GM19035 (cell line): ENCODE measurements around the gene PCCA.
"Not testable (repeated sequence)": the region's sequence is repeated elsewhere in the genome, so short reads cannot be mapped to it uniquely, and the experiment has no call there.

Experiments used
- ATAC-seq: cut with Tn5 transposase; IDR thresholded peaks from one replicate; pipeline ENCODE4 v1.9.1; 2021; ENCODE audit not compliant: unreplicated experiment

The PCCA gene

GRCh38 chr13:100235311-100235901, 146.5 kb downstream of the PCCA start:
- ATAC-seq = no peak

- ATAC-seq = no peak
Observed at GRCh38 chr13:100240109-100240779, 151.4 kb downstream of the PCCA start.

DNA sequence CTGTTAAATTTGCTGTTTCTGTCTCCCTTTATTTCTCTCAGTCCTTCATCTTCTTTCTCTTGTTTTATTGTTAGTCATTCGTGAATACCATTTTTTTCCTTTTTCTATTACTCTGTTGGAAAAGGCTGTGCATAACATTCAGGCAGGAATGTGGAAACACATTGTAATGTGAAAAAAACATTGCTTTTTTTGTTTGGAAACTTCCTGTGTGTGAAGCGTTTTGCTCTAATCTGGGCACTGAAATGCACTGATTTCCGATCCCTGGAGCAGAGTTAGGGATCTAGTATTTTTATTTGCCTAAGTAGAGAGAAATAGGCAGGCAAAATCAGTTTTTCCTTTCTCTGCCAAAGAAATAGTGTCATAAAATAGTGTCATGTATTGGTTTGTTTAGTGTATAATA, 155.5 kb downstream of the PCCA start:
- no peak for ATAC-seq

DNA sequence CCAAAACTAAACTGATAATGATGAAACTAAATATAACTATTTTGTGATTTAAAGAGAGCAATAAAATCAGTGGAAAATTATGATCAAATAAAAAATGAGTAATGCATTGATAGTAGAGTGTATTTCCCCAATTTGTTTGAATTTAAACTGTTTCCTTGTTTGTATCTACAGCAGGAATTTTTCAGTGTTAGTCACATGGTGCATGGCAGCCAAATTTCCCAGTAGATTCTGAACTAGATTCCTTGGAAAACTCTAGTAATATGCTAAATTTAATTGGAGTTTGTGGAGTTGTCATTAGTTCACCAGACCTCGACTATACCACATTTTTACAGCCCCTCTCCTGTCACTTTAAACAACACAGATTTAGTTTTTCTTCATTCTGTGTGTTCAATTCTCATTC, 156.2 kb downstream of the PCCA start:
- no peak for ATAC-seq

DNA sequence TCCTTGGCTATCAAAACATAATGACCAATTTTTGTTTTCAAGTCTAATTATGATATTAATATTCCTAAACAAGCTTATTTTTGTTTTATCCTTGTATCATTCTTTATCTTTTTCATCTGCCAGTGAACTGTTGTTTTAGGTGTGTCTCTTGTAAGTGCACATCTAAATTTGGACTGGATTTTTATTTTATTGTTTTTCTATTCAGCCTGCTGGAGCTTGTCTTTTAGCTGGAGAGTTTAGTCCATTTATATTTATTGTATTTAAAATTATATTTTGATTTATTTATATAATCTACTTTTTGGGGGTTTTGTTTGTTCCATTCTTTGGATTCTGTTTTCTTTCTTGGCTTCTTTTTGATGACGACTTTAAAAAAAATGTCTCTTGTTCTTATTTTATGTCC, 159.0 kb downstream of the PCCA start:
- no peak for ATAC-seq

DNA sequence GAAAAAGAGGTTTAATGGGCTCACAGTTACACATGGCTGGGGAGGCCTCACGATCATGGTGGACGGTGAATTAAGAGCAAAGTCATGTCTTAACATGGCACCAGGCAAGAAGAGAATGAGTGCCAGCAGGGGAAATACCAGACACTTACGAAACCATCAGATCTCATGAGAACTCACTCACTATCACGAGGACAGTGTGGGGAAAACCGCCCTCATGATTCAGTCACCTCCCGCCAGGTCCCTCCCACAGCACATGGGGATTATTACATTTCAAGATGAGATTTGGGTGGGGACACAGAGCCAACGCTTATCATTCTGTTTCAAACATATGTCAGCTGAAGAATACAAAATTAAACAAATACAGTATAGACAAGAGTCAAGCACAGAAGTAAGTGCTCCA, 165.1 kb downstream of the PCCA start:
- no peak for ATAC-seq

- ATAC-seq = no peak
Observed at GRCh38 chr13:100262404-100262803, 173.5 kb downstream of the PCCA start.

DNA sequence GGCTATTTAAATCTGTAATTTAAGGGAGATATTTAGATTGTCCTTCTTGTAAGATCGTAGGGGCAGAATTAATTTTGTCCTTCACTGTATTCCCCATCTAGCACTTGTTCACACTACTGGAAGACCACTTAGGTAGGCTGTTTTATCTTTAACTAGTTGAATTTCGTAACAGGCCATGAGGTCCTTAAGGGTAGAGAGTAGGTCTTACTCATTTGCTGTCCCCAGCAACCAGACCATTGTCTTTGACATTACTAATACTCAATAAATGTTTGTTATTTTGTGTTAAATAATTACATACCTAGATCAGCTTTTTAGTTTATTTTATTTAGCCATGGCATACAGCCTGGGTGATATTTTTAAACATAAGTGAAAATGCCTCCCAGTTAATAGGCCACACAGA, 177.1 kb downstream of the PCCA start:
- ATAC-seq = no peak

- no peak for ATAC-seq
Observed at GRCh38 chr13:100269837-100270236, 180.9 kb downstream of the PCCA start.

DNA sequence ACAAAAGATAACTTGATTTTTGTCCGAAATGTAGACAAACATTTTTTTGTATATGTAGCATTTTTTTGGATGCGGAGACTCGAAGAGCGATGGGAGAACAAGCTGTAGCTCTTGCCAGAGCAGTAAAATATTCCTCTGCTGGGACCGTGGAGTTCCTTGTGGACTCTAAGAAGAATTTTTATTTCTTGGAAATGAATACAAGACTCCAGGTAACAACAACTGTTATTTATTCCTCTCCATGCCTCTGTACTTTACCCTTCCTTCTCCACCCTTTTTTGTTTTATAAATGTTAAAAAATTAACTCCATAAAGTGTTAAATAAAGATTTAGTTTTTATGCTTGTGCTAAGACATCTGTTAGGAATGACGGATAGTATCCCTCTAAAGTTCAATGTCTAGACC, 184.2 kb downstream of the PCCA start:
- ATAC-seq = no peak

DNA sequence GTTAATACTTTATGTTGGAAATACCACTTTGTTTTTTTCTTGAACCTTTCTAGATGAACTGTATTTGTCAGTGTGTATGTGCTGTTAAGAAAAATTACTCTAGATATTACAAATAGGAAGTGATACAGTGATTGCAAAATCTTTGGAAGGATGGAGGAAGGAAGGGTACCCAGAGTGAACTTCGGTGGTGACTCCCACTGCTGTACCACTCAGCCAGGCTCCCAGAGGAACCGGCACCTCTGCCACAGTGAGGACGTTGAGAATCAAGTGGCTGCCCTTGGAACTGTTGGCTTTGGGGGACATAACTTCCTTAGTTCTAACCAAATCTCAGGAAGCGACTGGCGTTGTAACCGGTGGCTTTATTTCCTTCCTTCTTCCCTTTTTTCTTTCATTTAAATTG, 184.7 kb downstream of the PCCA start:
- no peak for ATAC-seq

DNA sequence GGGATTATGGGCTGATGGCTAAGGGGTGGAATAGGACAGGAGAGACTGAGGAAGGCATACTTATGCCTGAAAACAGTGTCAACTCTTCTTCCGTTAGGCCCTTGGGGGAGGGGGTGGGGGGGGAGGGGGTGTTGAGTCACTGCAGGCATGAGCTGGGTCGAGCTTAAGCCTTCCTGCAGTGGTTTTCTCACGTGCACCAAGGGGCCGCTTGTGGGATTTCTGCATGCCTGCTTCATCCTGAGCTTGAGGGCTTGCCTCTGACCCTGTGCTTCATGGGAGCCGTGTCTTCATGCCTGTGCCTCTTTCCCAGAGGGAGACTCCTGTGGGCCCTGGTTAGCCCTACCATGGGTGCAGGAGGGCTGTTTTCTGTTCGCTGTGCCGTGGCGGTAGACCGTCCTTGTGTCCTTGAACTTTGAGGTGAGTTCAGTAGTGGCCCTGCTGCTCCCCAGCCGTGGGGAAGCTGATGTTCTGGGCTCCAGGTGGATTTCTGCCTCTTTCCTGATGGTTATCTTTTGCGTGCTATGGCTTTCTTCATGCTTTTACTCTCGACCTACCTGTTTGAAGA, 186.1 kb downstream of the PCCA start:
- no peak for ATAC-seq

- ATAC-seq = no peak
Observed at GRCh38 chr13:100275746-100276145, 186.9 kb downstream of the PCCA start.

DNA sequence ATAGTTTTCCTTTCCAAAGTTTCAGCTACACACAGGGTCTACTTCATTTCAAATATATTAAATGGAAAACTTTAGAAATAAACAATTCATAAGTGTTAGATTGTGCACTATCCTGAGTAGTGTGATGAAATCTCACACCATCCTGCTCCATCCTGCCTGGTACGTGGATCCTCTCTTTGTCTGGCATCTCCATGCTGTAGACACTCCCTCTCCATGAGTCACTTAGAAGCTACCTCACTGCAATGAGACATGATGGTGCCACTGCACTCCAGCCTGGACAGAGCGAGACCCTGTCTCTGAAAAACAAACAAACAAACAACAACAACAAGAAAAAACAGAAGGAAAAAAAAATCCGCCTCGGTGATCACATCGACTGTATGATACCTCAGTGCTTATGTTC, 191.8 kb downstream of the PCCA start:
- no peak for ATAC-seq

GRCh38 chr13:100282306-100282705, 193.4 kb downstream of the PCCA start:
- not testable (repeated sequence) for ATAC-seq

- no peak for ATAC-seq
Observed at GRCh38 chr13:100290165-100290801, 201.4 kb downstream of the PCCA start.

DNA sequence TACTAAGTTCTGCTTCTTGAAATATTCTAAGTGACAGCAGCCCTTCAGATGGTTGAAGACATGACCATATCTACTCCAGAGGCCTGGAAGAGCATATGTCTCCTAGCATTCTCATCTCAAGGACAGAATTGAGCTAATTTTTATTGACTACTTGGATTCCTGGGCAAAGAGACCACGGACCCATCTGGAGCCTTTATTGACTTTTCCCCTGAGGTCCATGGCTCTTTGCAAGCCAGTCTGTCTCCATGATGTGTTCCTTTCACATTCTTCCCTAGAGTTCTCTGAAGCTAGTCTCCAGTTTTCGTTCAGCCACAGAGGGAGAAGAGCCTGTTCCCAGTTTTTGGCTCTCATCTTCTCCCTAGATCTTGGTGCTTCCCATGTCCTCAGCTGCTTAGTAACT, 202.7 kb downstream of the PCCA start:
- ATAC-seq = no peak

DNA sequence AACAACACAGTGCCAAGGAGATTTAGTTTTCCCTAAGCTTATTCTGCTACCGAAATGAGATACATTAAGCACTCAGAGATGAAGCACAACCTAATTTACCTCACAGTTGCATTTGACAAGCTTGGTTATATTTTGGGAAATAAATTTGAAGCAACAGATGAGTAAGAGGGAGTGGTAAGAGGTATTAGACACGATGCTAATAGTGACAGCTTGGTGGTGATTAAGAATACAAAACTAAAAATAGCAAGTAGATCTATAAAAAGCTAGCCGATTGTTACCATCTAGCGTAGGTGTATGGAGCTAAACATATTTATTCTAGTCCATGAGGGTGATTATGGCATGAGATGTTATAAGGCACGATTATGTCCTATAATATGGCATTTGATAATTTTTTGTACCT, 208.5 kb downstream of the PCCA start:
- no peak for ATAC-seq

DNA sequence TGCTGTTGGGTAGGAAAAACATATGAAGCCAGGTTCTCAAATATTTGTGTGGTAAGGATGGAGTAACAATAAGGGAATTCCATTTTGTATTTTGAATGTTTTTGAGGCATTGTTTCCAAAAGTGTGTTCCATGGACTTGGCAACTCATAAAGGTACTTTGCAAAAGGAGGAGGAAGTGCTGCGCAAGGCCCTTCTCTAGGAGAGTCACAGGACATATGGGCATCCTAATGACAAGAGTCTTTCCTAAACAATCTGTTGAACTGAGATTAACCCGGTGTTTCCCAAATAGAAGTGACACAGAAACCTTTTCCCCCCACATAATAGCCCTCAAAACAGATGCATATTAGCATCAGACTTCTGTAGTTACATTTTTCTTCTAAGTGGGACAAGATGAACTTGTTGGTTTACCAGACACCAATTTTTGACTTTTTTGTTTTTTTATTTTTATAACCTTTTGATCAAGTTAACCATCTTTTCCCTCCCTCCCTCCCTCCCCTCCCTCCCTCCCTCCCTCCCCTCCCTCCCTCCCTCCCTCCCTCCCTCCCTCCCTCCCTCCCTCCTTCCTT, 209.3 kb downstream of the PCCA start:
- no peak for ATAC-seq

GRCh38 chr13:100298691-100299090, 209.8 kb downstream of the PCCA start:
- no peak for ATAC-seq

GRCh38 chr13:100300243-100300642, 211.3 kb downstream of the PCCA start:
- ATAC-seq = no peak

- no peak for ATAC-seq
Observed at GRCh38 chr13:100300708-100301107, 211.8 kb downstream of the PCCA start.
